Testis (tissue), 2 donors: ENCODE results near the gene SLC6A7.

Experiments used
- CTCF ChIP-seq, 3 experiments: fragments of 450-650 bp in 2 of 3; fragments of 200-600 bp in 1 of 3; sonication (generic) in 1 of 3; IDR thresholded peaks; one replicate each; pipeline ENCODE4 v1.5.1; 2016 to 2019; ENCODE audit warnings: antibody characterized with exemption in 3 of 3, mild to moderate bottlenecking in 2 of 3, moderate library complexity in 1 of 3
- POLR2A ChIP-seq: fragments of 450-650 bp; IDR thresholded peaks from one replicate; pipeline ENCODE4 v1.6.1; 2017; ENCODE audit warnings: antibody characterized with exemption, mild to moderate bottlenecking, moderate library complexity

- no peak for TF ChIP-seq CTCF (IDR thresholded peaks at IDR 0.05)
- no peak for TF ChIP-seq POLR2A
Measured at GRCh38 chr5:150159031-150159430, 30.8 kb upstream of the SLC6A7 start.
